HG03097 (cell line): ENCODE data around the gene NOTCH2.

Experiments
- ATAC-seq: cut with Tn5 transposase; IDR thresholded peaks from one replicate; pipeline ENCODE4 v1.9.1; 2021; ENCODE audit not compliant: unreplicated experiment, low FRiP score

Gene NOTCH2

DNA sequence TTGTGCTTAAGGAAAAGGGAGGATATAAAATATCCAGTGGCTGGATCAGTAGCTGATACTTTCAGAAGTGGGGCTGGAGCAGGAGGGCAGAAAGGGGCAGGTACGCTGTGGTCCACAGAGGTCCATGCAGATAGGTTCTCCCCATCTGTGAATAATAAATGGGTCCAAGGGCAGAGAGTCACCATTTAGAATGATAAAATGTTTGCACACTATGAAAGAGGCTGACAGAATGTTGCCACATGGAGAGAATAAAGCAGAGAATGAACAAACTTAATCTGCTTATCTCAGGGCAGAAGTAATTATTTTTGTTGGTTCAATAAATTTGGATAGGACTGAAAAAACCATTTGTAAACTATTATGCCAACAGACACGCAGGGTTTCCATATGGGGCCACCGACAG is 156.5 kb downstream of the NOTCH2 start:
- no peak for ATAC-seq

DNA sequence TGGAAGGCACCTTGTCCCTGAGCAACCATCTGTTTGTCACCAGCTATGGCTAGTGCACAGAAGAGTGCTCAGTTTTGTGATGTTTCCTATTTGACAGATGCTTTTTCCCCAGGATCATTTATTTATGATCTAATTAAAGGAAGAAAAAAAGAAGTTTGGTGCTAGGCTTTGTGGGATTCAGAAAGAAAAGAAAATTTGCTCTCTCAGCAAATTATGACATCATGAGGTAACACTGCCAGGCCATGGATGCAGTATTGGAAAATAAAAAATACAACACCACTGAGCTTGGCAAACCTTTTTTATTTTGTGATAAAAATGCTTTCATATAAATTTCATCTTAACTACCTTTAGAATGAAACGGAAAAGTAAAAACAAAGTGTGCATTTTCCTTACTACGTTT is 157.7 kb downstream of the NOTCH2 start:
- ATAC-seq = no peak

DNA sequence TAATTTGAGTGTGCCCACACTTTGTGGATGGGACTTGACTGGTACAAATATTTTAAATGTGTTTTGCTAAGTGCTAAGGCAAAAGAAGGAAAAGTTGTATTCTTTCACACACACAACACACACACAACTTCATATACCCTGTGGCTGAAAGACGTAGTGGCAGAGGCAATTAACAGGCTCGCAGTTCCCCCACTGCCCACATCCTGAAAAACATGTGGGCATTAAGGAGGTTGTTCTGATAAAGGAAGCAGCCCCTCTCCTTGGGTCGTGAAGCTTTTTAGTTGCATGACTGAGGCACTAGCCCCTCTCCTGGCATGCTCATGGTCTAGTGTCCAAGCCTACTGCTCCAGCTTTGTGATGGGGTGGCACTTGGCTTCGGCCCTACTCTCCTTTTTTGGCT is 158.8 kb downstream of the NOTCH2 start:
- no peak for ATAC-seq

DNA sequence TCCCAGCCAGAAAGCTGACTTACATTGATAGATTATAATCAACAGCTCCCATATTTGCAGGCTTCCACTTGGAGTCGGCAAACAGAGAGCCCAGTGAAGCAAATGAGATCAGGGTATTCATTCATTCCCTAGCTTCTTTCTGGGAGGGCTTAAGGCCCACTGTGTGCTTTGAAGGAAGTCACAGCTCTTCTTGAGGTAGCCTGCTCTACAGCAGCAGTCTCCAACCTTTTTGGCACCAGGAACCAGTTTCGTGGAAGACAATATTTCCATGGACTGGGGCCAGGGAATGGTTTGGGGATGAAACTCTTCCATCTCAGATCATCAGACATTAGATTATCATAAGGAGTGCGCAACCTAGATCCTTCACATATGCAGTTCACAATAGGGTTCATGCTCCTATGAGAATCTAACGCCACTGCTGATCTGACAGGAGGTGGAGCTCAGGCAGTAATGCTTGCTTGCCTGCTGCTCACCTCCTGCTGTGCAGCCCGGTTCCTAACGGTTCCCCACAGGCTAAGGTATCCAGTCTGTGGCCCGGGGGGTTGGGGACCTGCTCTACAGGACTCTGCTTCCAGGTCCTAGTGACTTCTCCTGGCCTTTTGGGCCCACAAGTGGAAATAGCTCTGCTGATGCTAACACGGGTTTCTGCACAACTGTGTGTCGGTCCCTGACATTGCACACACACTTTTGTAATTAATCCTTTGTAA is 159.4 kb downstream of the NOTCH2 start:
- ATAC-seq = no peak

DNA sequence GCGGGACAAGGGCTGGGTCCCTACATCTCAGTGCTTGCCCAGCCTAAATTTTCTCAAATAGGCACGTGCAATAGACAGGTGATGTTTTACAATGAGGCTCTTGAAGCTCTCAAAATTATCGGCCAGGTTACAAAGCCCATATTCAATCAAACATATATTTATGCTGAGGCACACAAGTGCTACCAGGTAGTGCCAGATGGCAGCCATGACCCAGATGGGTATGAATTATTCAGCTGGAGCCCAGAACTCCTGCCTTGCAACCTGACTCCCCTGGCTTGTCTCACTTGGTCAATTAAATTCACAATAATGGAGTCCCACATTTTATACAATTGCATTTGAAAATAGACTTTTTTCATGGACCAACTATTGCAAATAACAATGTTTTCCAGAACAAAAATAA is 160.8 kb downstream of the NOTCH2 start:
- ATAC-seq = no peak

DNA sequence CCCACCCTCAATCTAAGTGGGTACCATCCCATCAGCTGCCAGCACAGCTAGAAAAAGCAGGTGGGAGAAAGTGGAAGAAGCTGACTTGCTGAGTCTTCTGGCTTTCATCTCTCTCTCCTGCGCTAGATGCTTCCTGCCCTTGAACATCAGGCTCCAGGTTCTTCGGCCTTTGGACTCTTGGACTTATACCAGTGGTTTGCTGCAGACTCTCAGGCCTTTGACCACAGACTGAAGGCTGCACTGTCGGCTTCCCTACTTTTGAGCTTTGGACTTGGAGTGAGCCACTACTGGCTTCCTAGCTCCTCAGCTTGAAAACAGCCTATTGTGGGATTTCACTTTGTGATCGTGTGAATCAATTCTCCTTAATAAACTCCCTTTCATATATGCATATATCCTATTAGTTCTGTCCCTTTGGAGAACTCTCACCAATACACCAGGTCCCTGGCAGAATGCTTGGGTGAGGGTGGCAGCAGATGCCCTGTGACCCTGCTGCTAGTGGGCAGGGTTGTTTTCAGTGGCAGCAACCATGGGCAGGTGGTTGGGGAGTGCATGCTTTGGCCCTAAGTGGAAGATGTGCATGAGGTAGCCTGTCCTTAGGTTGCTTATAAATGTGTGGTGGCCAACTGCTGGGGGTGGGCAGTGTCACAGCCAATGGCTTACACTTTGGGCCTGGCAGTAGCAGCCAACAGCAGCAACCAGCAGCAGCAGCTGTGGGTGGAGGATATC is 162.4 kb downstream of the NOTCH2 start:
- ATAC-seq = no peak

DNA sequence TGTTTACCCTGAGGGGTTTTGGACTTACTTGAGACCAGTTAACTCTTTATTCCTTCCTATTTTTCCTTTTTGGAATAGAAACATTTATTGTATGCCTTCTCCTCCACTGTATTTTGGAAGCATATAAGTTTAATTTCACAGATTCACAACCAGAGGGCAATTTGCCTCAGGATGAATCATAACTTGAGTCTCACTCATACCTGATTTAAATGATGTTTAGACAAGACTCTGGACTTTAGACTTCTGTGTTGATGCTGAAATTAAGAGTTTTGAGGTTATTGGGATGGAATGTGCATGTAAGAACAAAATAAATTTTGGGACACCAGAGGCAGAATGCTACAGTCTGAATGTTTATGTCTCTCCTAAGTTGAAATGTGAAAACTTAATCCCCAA is 166.0 kb downstream of the NOTCH2 start:
- ATAC-seq = no peak

DNA sequence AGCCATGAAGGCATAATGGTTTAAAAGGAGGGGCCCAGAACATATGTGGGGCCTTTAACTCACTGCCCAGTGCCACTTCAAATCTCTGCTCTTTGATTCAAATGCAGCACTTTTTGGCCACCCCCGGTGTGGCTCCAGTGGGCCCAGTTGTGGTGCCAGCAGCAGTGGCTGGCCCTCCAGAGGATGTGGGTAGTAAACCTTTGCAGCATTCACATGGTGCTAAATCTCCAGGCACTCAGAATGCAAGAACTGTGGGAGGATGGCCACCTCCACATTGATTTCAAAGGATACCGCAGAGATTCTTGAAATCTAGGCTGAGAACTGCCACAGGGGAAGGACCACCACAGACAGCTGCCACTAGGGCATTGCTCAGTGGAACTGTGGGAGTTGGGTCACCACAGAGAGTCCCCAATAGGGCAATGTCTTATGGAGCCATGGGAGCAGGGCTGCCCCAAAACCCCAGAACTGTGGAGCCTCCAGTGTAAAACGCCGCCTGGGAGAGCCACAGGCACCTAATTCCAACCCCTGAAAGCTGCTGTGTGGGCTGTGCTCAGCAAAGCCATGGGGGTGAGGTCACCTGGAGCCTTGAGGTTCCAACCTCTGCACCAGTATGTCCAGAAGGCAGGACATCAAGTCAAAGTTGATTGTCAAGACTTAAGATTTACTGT is 166.6 kb downstream of the NOTCH2 start:
- no peak for ATAC-seq

DNA sequence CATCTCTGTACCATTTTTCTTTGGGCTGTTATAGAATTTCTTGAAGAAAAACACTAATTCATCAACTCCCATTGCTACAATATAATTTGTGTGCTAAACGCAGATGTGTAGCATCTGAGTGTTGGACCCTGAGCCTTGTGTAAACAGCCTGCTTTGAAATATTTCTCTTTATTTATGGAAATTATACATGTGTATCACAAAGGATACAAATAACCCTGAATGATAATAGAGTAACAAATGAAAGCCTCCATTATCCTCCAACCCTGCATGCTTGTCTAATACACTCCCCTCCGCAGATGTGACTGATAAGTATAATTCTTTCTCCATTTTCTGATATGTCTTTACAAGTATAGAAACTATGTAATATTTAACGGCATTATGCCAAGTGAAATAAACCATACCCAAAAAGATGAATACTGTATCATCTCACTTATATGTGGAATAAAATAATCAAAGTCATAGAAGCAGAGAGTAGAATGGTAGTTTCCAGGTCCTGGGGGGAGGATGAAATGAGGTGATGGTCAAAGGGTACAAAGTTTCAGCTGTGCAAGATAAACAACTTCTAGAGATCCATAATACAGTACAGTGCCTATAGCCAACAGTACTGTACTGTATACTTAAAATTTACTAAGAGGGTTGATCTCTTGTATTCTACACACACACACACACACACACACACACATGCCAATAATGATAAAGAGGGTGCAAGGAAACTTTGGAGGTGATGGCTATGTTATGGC is 170.3 kb downstream of the NOTCH2 start:
- no peak for ATAC-seq

DNA sequence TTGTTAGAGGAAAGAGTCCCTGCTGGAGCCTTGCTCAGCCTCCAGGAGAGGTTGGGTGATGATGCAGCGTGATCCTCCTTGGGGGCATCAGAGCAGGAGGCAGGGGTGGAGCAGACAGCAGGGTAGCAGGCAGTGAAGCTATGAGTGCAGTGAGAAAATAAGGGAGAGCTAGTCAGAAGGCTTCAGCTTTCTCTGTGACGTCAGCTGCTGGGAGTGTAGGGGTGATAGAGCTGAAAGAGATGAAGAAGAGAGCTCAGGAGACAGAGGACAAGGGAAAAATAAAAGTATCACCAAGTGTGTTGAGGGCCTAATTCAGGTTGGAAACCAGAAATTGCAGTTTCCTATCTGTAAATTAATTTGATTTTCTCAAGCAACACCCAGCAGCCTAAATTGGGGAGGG is 170.9 kb downstream of the NOTCH2 start:
- ATAC-seq = no peak

DNA sequence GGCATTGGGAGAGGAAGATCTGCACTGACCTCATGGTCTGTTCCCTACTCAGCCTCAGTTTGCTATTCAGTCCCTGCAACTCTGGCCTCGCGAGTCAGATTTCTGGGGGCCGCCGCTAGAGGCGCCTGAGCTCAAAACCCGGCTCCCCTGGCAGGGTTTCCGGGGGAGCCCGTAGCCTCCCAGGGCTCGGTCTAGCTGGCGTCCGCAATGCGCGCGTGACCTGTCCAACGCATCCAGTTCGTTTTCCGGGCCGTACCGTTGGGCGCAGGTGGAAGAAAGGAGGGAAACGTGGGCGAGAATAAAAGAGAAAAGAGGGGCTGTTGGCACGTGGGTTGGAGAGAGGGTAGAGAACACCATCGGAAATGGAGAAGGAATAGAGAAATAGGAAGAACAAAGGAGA is 173.2 kb downstream of the NOTCH2 start, which contains the start of gene ADAM30:
Gene ADAM30, minus strand, starts transcription at position 213 of the 400 bp plus-strand sequence. Its CDS starts 179 bp downstream, at position 34.
- no peak for ATAC-seq

DNA sequence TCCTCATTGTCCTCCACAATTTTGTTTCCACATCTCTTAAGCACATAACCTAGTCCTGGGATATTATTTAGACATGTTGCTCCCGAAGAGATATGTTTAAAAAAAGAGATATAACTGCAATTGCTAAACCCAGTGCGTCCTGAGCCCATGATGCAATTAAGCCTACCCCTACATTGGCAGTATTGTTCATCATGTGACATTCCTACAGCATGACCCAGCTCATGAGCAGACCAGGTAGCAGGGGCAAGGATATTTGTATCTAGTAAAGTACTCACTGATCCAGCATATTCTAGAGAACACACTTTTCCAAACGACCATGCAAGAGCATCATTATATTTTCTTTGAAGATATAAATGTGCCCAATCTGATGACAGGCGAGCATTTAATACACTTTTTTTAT is 174.4 kb downstream of the NOTCH2 start:
- ATAC-seq = no peak

DNA sequence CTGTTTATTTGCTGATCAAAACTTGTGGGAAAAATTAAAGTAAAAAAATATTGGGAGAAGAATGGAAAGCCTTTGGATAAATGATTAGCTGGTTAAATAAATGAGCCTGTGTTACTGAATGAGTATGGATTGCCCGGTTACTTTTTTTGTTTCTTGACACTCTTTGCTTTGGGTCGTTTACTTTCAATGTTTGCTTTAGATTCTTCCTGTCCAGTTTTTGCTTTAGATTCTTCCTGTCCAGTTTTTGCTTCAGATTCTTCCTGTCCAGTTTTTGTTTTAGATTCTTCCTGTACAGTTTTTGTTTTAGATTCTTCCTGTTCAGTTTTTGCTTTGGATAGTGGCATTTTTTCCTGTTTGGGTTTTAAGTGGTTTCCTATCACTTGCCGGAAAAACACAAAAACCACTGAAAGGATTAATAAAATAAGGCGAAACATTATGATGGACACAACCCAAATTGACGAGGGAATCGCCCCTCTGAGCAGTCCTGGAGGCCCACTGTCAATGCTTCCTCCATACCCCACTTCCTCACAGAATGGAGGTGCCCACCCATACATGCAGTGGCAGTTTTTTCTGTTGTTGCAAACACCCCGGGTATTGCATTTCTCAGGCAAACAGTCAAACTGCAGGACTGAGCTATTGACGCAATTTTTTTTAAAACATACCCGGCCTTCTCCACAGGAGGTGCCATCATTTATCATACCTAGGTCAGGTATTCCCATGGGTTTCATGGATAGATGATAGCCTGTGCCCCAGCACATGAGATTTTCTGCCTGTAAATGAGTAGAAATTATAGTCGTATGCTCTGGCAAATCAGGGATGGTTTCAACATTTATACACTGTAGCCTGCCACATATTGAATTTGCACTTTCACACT is 175.4 kb downstream of the NOTCH2 start:
- no peak for ATAC-seq

DNA sequence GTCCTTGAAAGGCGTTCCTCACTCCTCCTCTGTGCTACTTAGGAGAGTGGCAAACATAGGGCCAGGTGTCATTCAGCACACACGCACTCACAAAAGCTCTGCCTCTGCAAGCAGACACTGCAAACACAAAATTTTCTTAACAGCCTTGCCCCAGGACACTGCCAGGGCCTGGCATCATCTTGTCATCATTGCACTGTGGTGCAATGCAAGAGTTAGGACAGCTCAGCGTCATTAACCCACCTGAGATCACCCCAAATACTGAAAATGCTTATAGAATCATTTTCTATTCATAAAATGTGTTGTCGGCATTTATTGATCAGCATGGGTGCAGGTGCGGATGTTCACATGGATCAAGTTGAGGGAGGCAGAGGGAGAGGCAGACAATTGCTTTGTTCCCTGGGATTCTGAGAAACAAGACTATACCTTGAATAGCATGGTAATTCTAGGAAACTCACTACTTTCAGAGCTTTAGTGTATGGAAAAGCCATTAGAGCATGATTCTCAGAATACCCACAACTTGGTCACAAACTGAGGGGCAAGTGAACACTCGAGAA is 176.1 kb downstream of the NOTCH2 start:
- ATAC-seq = no peak

DNA sequence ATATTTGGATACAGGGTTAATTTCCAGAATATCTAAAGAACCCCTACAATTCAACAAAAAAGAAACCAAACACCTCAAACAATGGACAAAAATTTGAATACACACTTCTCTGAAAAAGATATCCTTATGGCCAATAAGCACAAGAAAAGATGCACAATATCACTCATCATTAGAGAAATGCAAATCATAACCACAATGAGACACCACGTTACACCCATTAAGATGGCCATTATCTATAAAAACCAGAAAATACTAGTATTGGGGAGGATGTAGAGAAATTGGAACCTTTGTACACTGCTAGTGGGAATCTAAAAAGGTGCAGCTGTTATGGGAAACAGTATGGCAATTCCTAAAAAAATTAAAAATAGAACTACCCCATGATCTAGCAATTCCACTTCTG is 178.1 kb downstream of the NOTCH2 start:
- no peak for ATAC-seq

DNA sequence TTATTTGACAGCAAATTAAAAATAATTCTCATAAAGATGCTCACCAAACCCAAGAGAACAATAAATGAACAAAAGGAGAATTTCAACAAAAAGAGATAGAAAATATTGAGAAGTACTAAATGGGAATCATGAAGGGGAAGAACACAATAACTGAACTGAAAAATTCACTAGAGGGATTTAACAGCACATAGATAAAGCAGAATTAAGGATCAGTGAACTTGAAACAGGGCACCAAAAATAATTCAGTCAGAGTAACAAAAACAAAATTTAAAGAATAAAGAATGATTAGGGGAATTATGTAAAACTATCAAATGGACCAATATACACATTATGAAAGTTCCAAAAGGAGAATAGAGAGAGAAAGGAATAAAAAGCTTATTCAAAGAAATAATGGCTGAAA is 181.0 kb downstream of the NOTCH2 start:
- ATAC-seq = no peak

DNA sequence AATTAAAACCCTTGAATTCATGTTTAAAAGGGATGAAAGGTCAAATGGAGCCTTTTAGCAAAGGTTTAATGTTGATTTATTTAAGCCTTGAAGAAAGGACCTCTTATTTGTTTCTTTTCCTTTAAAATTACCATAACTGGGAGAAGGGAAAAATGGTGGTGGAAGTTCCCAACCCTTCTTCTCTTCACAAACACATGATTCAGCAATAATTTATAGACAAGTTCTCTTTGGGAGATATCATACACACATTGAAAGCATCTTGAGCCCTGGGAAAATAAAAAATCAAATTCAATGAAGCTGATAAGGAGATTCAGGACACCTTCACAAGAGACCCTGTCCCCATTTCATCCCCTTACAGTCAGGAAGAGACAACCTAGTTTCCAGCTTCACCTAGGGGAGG is 182.0 kb downstream of the NOTCH2 start:
- ATAC-seq = no peak

DNA sequence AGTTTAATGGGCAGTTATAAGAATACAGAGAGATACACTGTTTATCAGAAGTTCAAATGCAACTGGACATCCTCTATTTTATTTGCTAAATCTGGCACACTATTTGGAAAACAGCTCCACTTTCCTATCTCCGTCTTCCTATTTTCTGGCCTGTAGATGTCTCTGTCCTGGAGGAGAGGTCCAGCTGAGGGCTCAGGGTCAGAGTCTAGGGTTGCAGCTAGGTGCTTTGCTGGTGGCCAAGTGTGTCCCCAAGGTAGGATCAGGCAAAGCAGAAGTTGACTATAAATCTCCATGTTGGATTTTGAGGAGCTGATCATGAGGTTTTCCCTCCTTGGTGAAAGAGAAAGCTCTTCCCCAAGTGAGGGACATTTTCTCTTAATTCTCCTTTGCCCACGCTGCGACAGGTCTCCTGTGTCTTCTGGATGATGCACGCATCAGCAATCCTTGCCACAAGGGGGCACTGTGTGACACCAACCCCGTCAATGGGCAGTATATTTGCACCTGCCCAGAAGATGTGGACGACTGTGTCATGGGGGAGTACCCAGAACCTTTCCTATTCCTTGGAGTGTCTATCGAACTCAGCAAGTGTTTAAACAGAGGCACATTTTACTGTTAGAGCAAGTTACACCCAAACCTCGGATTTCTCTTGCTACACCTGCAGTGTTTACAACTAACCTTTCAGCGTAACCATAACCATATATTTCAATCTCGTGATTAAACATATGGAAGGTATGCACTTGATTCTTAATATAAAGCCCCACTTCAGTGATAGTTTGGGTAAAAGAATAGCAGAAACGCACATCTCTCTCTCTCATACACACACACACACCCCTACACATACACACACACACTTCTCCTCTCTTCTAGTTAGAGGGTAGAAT is 183.3 kb downstream of the NOTCH2 start:
- no peak for ATAC-seq

DNA sequence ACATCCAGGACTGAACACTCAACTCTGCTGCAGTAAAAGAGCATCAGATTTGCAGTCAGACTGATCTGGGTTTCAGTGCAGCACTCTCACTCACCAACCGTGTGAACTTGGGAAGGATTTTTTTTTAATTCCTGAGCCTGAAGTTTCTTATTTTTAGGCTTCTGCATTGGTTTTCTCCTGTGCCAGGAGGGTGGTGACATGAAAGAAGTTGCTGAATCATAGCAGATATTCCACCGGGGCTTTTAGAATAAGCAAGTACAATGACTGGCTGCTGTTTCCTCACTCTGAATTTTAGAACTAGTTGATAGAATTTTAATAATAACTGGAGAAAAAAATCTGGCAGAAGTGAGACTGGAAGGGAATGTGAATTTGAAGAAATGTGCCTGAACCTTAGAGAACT is 184.8 kb downstream of the NOTCH2 start:
- ATAC-seq = no peak
